HG03025 (cell line): ENCODE data around the gene PKP1.

Source experiments
- ATAC-seq: cut with Tn5 transposase; IDR thresholded peaks from one replicate; pipeline ENCODE4 v1.9.1; 2021; ENCODE audit warnings: mild to moderate bottlenecking, moderate library complexity; ENCODE audit not compliant: unreplicated experiment, low FRiP score

The PKP1 gene

DNA sequence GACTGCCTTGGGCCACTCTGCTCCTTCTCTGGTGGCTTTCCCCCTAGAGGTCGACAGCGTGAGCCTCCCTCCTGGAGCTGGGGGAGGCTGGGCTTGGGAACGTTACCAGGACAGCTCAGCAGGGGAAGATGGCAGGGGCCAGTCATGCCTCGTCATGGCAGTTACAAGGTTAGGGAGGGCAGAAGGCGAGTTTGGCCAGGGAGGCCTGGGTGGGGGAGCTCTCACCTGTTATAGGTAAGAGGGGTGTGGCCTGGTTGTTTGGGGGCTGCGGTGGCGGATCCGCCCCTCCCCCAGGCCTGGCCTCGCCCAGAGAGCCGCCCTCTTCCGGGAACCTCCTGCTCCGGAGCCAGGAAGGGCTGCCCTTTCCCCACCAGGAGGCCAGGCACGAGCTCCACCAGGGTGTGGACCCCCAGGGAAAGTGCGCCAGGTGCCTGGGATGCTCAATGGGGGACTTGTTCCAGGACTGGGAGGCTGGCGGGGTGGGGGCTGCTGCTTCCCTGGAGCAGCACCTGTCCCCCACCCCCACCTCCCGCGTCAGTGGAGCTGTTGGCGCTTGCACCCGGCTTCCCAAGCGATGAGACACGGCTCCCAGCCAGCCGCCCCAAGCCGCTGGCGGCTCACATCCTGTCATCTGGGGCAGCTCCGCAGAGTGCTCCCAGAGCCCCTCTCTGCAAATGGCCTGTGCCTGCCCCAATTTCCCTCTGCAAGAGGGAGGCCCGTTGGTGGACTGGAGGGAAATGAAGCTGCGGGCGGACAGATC lies 23.6 kb upstream of the PKP1 start:
- no peak for ATAC-seq

DNA sequence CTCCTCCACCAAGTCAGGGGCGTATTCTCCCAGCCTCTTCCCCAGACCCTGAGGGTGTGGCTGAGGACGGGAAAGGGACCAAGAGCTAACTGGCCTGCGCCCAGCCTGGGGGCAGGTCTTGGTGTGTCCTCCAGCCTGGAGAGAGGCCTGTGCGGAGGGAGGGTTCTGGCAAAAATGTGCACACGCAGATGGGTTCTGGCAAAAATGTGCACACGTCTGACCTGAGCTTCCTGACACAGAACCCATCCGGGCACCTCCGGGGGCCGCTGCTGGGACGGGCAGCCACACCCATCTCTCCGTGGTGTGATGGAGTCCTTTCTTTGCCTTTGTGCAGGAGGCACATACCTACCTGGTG lies 23.1 kb upstream of the PKP1 start:
- no peak for ATAC-seq

DNA sequence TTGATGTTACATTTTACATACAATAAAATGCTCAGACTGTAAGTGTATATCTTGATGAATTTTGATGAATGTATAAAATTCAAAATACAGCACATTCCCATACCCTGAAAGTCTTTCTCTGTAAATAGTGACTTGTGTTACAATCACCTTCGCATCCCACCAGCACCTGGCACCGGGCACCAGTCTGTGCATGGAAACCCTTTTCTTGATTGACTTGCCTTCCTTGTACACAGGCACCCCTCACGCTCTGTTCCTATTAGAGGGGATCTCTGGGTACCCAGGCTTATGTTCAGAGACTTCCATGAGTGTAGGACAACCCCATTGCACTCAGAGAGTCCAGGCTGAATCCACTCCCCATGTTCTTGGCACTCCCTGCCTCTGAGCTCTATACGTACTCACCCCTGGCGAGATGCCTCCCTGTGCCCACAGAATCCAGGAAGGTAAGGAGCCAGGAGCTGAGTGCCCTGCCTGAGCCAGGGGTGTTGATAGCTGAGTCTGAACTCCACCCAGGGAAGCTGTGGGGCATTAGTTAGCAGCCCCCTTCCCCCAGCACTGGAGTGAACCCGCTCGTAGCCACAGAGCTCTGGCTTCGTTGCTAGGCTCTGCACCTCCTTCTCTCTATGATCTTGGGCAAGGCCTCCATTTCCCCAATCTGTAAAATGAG lies 22.5 kb upstream of the PKP1 start:
- ATAC-seq: no peak

DNA sequence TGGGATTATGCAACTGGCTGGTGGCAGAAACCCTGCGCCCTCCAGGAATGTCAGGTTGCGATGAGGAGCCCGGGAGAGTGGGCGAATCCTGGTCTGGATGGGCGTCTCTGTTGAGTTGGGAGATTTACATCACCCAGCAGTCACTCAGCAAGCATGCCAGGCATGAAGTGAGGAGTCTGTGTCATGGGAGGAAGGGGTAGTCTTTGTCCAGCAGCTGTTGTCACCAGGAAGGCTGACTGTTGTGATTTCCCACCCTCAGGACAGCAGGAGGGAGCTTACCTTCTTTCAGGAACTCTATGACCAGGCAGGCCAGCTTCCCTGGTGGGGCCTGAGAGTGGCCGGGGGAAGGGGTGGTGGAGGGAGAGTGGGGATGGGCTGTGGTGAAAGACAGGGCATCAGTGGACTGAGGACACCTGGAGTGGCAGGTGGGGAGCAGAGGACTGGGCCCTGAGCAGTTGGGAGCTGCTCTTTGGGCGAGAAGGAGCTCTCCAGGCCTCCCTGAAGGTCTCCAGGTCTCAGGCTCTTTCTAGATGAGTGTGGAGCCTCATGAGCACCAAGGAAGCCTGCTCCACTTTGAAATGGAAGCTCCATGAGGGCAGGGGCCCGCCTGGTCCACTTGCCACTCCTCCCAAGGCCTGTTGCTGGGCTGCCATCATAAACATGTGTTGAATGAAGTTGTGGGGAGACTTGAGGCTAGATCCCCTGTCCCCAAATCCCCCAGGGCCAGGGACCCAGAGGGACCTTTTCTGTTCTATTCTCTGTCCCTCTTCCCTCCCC lies 21.3 kb upstream of the PKP1 start:
- no peak for ATAC-seq

DNA sequence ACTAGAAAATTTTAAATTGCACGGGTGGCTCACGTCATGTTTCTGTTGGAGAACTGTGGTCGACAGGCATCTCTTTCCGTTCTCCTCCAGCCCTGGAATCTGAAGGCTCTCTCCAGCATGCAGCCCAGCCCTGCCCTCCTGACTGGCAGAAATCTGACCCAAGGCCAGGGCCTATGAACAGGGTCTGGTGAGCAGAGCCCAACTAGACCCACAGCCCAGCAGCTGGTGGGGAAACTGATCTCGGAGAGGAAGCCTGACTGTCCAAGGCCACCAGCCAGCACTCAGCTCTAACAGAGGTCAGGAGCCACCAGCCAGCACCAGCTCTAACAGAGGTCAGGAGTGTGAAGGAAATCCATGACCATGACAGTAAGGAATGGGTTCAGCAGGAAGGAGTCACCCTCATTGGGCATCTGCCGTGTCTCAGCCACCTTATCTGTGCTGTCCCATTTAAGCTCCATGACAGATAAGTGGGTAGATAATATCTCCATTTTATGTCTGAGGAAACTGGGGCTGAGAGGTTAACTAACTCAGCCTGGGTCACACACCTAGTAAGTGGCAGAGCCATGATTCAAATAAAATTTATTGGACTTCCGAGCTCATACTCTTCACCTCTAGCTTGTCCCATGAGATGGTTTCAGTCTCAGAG lies 20.2 kb upstream of the PKP1 start:
- no peak for ATAC-seq

DNA sequence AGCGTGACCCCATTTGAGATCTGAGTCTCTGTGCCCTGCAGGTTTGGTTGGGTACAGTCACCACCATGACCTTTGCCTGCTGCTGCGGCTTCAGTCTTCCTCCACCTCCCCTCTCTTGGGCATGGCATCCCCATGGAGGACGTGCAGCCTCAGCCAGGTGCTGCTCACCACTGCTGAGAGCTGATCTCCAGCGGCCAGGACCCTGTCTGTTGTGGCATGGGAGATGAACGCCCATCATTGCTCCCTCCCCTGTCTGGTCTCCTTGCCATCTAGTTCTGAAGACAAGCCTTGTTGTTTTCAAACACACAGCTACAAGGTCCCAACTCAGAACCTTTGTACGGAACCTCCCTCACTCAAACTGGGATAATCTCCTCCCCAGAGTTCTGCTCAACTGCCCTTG lies 19.2 kb upstream of the PKP1 start:
- ATAC-seq: no peak

DNA sequence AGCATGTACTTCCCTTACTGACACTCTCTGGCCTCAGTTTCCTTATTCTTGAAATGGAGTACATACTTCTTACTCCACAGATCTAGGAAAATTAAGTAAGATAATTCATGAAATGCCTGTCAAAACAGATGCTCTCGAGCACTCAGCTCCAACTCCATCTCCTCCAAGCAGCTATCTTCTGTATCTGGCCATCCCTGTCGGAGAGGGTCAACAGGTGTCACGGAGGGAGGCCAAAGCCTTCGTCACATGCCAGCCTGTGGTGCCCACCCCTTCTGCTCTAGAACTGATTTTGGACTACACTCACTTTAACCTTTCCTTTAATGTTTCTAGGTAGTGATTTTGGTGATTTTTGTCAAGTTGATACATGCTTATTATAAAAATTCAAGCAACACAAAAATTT lies 18.8 kb upstream of the PKP1 start:
- ATAC-seq: no peak

DNA sequence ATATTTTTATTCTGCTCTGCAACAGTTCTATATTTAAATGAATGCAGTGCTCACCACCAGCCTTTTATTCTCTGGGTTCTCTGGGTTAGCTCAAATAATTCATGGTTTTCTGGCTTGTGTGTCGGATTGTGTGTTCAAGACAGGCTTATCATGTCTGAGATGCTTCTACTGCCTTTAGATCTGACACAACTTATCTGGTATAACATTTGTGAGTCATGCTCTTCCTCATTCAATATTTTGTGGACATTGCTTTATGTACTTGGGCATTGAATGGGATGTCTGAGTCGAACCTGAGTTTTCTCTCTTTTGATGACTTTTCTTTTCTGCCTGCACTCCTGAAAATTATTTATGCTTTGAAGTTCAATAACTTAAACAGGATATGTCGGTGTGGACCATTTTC lies 17.6 kb upstream of the PKP1 start:
- no peak for ATAC-seq

DNA sequence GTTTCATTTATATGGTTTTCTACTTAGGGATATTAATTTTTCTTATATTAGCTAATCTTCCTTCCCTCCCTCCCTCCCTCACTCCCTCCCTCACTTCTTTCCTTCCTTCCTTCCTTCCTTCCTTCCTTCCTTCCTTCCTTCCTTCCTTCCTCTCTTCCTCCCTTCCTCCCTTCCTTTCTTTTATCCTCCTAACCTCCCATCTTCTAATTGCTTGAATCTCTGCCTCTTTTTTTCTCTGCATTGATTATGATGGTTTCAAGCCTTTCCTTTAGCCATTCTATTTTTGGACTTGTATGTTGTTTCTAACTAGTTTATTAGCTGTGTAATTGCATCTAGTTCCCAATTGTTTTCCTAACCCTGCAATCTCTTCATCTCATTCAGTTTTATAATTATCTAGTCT lies 17.0 kb upstream of the PKP1 start:
- ATAC-seq: no peak

DNA sequence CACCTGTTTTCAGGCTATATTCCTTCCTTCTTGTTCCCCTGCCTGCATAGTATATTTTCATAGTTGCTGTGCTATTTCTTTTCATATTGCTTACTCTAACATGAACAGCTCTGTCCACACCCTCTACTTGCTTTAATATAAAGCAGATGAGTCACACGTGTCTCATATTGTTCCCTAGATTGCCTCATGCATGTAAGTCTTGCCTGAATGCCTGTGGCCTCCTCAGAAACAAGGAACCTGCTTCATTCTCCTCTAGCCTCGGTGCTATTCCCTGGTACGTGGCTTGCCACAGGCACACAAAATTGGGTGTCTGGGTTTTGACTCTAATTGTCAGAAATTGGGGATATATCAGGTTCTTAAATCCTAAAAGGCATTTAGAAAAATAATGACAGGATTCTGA lies 16.5 kb upstream of the PKP1 start:
- ATAC-seq: no peak

DNA sequence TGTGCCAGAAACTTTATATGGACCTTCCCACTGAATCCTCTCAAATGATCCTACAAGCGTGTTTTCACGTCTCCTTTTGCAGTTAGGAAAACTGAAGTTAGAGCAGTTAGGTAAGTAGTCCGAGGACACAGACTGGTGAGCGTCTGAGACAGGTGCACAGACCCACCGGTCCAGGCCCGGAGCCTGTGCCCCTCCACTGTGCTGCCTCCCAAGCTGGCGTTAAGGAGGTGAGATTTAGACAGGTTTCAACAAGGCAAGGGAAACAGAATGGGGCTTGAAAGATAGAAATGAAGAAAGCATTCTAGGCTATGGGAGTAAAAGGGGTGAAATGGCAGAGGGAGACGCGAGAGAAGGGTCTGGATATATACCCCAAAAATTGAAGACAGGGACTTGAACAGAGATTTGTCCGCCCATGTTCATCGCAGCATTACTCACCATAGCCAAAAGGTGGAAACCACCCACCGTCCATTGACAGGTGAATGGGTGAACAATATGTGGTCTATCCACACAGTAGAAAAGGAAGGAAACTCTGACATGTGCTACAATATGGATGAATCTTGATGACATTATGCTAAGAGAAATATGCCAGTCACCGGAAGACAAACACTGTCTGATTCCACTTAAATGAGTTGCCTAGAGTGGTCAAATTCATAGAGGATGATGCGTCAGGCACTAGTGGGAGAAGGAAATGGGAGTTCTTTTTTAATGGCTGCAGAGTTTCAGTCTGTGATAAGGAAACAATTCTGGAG lies 15.7 kb upstream of the PKP1 start:
- ATAC-seq: no peak

DNA sequence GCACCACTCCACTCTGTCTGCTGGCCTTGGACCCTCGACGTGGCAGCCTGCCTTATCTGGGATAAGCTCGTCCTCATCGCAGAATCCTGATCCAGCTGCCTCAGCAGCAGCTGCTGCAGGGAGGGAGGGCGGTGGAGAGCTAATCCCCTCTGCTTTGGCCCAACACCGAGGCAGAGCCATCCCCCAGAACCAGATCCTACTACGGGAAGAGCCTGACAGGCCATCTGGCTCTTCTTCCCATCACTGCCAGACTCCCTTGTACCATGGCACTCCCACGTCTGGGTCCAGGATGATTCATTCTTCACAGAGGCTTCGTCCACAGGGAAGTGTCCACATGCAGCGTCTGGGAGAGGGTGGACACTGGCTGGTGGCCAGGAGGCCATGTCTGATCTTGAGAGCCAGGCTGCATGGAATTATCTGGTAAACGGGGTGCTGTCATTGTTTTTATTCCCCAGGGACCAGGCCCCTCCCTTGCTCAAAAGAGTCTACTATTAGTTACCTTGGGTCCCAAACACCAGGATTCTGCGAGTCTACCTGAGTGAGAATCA lies 14.6 kb upstream of the PKP1 start:
- ATAC-seq: no peak

DNA sequence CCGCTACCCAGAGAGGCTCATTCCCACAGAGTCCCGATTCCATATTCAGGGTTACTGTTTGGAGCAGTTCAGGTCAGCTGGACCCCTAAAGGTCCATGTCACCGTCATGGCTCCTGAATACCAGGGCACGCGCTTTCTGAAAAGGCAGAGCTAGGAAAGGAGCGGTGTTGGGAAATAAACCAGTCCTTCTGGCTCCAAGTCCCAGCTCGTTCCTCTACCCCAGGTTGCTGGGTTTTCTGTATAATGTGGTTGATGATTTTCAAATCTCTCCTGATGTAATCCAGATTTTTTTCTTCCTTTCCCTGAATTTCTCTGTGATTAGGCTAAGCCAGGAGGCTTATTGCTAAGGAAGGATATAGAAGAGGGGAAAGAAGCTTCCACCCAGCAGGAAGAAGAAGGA lies 14.0 kb upstream of the PKP1 start:
- no peak for ATAC-seq

DNA sequence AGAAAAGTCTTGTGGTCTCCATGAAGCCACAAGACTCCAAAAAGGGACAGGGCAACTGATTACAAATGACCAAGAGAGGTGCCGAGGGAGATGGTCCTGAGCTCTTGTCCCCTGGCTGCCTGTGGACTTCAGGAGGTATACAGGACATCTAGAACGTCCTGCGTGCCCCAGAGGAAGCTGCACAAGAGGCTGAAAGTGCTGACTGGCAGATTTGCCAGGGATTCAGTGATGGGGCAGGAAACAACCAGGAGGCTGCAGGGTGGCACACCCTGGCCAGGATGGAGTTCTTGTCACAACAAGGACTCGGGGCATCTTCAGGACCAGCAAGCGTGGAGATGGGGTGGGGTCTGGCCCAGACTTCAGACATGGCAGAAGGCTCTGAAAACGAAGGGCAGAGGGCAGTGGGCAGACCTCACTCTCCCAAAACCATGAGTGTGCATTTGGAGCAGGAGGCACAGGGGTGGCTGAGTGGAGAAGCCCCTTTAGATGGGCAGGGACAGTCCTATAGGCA lies 13.4 kb upstream of the PKP1 start:
- ATAC-seq: no peak

DNA sequence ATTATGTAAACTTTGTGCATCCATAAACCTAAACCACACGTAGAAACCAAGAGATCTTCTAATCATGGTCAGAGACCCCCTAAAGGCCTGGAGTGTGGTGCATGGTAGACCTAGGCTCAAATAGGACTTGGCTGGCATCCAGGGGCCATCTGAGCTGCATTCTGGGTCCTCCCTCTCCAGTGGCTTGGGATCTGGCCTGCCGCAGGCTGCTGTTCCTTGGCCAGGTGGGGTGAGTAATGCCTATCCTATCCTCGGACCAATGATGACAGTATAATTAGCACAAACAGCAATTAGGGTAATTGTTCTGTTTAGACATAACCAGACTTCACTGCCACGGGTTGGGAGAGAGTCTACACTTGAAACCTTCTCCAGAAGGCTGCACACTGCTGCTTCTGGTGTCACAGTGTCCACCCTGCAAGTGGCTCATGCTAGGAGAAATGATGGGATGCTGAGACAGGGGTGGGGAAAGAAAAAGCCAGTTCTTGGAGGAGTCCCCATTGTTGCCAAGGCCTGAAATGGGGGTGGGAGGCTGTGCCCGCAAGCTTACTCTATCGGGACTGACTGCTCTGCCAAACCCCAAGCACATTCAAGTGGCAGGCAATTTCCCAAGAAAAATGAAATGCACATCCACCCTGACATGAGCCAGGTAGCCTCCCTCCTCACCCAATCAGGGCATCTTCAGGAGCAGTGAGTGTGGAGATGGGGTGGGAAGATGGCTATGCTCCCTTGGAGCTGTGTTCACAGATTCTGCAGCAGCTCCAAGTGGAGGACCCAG lies 12.5 kb upstream of the PKP1 start:
- ATAC-seq: no peak

DNA sequence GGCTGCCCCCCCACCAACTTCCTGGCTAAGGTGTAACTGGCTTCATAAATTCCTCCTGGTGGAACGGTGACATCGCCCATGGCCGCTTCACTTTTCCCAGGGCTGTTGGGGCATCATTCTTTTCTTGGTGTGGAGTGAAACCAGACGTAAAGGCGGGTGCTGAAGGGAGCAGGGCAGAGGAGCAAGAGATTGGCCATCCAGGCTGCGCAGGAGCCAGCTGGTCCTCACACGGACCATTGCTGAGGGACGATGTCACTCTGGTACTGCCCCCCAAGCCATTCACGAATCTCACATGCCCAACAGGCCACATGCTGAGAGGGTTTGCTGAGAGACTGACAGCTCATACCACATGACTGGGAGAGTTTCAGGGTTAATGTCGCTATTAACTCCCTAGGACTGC lies 10.5 kb upstream of the PKP1 start:
- ATAC-seq: no peak

DNA sequence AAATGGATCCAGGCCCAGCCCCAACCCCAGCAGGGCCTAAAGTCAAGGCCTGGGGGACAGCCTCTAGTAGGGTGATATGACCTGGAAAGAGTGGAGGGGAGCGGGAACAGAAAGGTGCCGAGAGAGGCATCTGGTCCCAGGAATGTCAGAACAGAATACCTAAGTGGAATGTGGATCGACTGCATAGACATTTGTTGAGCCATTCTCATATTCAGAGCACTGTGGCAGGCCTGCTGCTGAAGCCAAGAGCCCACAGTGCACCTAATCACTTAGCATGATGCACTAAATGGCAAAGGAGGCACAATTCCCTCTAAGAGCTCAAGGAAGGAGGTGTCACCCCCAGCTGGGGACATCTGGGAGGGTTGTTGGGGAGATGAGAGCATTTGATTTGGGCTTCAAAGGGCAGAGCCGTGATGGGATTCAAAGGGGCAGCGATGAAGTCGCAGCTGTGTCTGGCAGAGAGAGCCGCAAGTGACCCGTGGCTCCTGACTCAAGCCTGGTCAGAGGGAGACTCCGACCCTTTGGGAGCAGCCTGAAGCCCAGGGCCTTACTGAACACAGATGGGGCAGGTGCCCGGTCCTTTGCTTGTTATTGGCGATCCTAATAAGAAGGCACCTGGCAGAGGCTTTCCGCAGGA lies 8.6 kb upstream of the PKP1 start:
- no peak for ATAC-seq

DNA sequence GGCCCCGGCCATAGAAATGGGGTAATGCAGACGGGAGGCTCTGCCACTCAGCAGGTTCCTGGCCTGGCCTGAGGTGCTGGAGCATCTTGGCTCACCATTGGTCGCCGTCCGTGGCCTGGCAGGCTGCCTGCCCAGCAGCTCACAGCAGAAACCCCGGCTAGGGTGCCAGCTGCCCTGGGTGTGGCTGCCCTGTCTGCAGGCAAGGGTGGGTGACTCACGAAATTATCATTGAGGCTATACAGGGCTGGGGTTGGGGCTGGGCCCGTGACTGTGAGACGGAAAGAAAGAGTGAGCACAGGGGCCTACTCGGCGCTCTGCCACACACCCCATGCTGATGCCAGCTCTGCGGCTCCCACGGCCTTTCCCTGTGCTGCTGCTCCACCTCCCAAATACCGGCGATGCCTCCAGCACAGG lies 8.0 kb upstream of the PKP1 start:
- ATAC-seq: no peak

DNA sequence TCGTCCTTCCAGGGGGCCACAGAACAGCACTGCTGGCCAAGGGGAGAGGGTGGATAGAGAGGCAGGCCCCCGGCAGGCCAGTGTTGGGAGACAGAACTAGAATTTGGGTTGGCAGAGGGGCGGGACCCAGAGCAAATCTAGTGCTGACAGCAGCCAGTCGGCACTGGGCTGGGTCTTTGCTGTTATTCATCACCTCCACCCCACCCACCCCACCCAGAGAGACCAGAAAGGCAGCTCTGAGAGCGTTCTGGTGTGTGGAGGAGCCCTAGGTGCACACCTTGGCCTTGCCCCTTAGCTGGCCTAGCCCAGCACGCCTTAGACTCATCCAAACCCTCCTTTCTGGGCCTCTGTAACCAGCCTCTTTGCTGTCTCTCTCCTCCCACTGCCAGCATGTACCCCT lies 6.4 kb upstream of the PKP1 start:
- no peak for ATAC-seq
